Measurements from ENCODE around the gene FAM171A1. TPM values are rescaled to one million over a fixed set of nuclear protein-coding genes. Genes with fewer than 3 reads are reported as not detected.

The FAM171A1 gene
- total RNA-seq, 1 experiment from 2014 or later = 26.3 TPM

DNA sequence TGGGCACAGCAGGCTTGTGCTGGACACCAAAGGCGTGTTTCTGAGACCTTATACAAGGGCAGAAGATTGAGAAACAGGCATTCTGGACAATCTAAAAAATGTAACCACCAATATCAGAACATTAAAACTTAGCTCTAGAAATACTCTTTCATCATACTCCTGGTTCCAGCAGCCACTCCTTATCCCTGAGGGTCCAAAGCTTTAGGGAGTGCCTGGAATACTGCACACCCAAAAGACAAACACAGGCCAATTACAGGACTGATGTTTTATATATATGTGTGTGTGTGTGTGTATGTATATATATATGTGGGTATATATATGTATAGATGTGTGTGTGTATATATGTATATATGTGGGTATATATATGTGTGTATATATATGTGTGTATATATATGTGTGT is 39.6 kb downstream of the FAM171A1 start:
- peaks cover 21% of the 10 kb centered on the region for H3K4me1 ChIP-seq
- no peak overlapping the region for H3K4me3 Mint-ChIP-seq (ENCODE audit: unreplicated experiment)
- DNase-seq = no peak
- ChIA-PET CTCF (no interaction called here), POLR2A (no interaction called here)
- no peaks in the 10 kb centered on the region for H3K27me3 ChIP-seq (replicated peaks; ENCODE audit: control insufficient read depth, insufficient read depth, low read length)
- no TSS peak for BruUV-seq (replicated peaks)
- TF ChIP-seq, protein P1, sequence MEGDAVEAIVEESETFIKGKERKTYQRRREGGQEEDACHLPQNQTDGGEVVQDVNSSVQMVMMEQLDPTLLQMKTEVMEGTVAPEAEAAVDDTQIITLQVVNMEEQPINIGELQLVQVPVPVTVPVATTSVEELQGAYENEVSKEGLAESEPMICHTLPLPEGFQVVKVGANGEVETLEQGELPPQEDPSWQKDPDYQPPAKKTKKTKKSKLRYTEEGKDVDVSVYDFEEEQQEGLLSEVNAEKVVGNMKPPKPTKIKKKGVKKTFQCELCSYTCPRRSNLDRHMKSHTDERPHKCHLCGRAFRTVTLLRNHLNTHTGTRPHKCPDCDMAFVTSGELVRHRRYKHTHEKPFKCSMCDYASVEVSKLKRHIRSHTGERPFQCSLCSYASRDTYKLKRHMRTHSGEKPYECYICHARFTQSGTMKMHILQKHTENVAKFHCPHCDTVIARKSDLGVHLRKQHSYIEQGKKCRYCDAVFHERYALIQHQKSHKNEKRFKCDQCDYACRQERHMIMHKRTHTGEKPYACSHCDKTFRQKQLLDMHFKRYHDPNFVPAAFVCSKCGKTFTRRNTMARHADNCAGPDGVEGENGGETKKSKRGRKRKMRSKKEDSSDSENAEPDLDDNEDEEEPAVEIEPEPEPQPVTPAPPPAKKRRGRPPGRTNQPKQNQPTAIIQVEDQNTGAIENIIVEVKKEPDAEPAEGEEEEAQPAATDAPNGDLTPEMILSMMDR (IDR thresholded peaks at IDR 0.05; ENCODE audit: insufficient read depth in 1 of 2, low read depth in 1 of 2, low read length in 1 of 2, severe bottlenecking in 1 of 2, unreplicated experiment in 1 of 2) = no peak
- no peak overlapping the region for H3K27ac Mint-ChIP-seq (ENCODE audit: unreplicated experiment)
- intact Hi-C loops (cut with micrococcal nuclease; ENCODE audit: unreplicated experiment) = no loop called here
- H3K9me3 ChIP-seq = no peaks in the 10 kb centered on the region
- peaks cover 6% of the 10 kb centered on the region for H3K36me3 Mint-ChIP-seq (ENCODE audit: insufficient read depth, unreplicated experiment)
- H3K9me3 Mint-ChIP-seq (ENCODE audit: unreplicated experiment) = no peaks in the 10 kb centered on the region
- H3K27me3 Mint-ChIP-seq (ENCODE audit: insufficient read depth, unreplicated experiment) = no peaks in the 10 kb centered on the region
- no peaks in the 10 kb centered on the region; the same call in 1 of the 2 replicates for H3K36me3 ChIP-seq (ENCODE audit: control insufficient read depth, insufficient read depth, low read length)
- H3K4me3 ChIP-seq (ENCODE audit: low read depth, low read length) = no peak overlapping the region
- H3K4me1 Mint-ChIP-seq (ENCODE audit: low read depth, unreplicated experiment) = peaks cover 13% of the 10 kb centered on the region

DNA sequence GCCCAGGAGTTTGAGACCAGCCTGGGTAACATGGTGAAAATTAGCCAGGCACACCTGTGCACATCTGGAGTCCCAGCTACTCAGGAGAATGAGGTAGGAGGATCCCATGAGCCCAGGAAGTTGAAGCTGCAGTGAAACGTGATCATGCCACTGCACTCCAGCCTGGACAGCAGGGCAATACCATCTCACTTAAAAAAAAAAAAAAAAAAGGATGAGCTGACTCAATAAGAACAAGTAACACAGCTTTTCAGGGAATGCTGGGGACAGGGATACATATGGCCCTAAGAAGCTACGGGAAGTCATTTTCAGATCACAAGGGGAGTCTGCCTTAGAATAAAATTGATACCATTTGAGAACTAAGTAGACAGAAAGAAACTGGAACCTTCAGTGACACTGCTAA is 41.7 kb downstream of the FAM171A1 start:
- no peak for DNase-seq
- no peaks in the 10 kb centered on the region for H3K27me3 Mint-ChIP-seq (ENCODE audit: insufficient read depth, unreplicated experiment)

DNA sequence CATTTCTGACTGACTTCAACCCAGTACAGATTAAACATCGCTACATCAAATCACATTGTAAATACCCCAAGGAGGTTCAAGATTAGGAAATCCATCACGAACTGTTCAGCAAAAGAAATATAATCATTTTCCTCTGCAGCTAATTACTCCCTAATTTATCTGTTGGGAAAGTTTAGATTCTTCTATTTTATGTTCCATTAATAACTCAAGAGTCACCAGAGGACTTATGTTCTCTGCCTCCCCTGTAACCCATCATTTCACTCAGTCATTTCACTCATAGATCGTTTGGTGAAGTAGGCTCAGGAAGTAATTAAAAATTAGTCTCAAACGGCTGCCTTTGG is 45.2 kb downstream of the FAM171A1 start:
- no peaks in the 10 kb centered on the region for H3K9me3 Mint-ChIP-seq (ENCODE audit: unreplicated experiment)
- H3K27me3 ChIP-seq (replicated peaks; ENCODE audit: control insufficient read depth, insufficient read depth, low read length) = no peaks in the 10 kb centered on the region
- no peaks in the 10 kb centered on the region for H3K27me3 Mint-ChIP-seq (ENCODE audit: insufficient read depth, unreplicated experiment)
- CTCF ChIA-PET = no interaction called here
- intact Hi-C loops (cut with micrococcal nuclease; ENCODE audit: unreplicated experiment) = no loop called here
- 0 out of 2 replicates have a peak, but pooled peaks cover under 1% of the 10 kb centered on the region for H3K4me1 ChIP-seq
- H3K4me3 ChIP-seq (ENCODE audit: low read depth, low read length) = no peak overlapping the region
- H3K4me1 Mint-ChIP-seq (ENCODE audit: low read depth, unreplicated experiment) = no peaks in the 10 kb centered on the region
- no peak overlapping the region for H3K4me3 Mint-ChIP-seq (ENCODE audit: unreplicated experiment)
- POLR2A ChIA-PET = no interaction called here
- no peaks in the 10 kb centered on the region; the same call in 1 of the 2 replicates for H3K36me3 ChIP-seq (ENCODE audit: control insufficient read depth, insufficient read depth, low read length)
- H3K36me3 Mint-ChIP-seq (ENCODE audit: insufficient read depth, unreplicated experiment) = no peaks in the 10 kb centered on the region
- TF ChIP-seq, protein P1 (IDR thresholded peaks at IDR 0.05; ENCODE audit: insufficient read depth in 1 of 2, low read depth in 1 of 2, low read length in 1 of 2, severe bottlenecking in 1 of 2, unreplicated experiment in 1 of 2) = no peak
- BruUV-seq (replicated peaks) = no TSS peak
- DNase-seq = no peak
- H3K9me3 ChIP-seq = no peaks in the 10 kb centered on the region
- no peak overlapping the region for H3K27ac Mint-ChIP-seq (ENCODE audit: unreplicated experiment)

More for the DNA sequence above, 41.7 kb downstream of the FAM171A1 start:
- H3K36me3 ChIP-seq (ENCODE audit: control insufficient read depth, insufficient read depth, low read length) = no peaks in the 10 kb centered on the region; the same call in 1 of the 2 replicates
- Mint-ChIP-seq H3K9me3 (ENCODE audit: unreplicated experiment) (no peaks in the 10 kb centered on the region), H3K4me3 (ENCODE audit: unreplicated experiment) (no peak overlapping the region), H3K27ac (ENCODE audit: unreplicated experiment) (no peak overlapping the region), H3K36me3 (ENCODE audit: insufficient read depth, unreplicated experiment) (peaks cover 6% of the 10 kb centered on the region), H3K4me1 (ENCODE audit: low read depth, unreplicated experiment) (peaks cover 6% of the 10 kb centered on the region)
- H3K9me3 ChIP-seq = no peaks in the 10 kb centered on the region
- no peaks in the 10 kb centered on the region for H3K27me3 ChIP-seq (replicated peaks; ENCODE audit: control insufficient read depth, insufficient read depth, low read length)
- TF ChIP-seq, protein P1 (IDR thresholded peaks at IDR 0.05; ENCODE audit: insufficient read depth in 1 of 2, low read depth in 1 of 2, low read length in 1 of 2, severe bottlenecking in 1 of 2, unreplicated experiment in 1 of 2) = no peak
- ChIA-PET CTCF (interaction anchor here (0.6 kb wide), 1 partner anchor 25 kb away, joined by 3 read pairs; no protein-coding TSS in a partner anchor), POLR2A (interaction anchor here (0.6 kb wide), 1 partner anchor 110 kb away, joined by 3 read pairs; no protein-coding TSS in a partner anchor)
- intact Hi-C loops (cut with micrococcal nuclease; ENCODE audit: unreplicated experiment) = no loop called here
- peaks cover 11% of the 10 kb centered on the region for H3K4me1 ChIP-seq
- no peak overlapping the region for H3K4me3 ChIP-seq (ENCODE audit: low read depth, low read length)
- BruUV-seq (replicated peaks) = no TSS peak
